ENCODE measurements around the gene MEX3B.
A peak's percentile ranks its signal among the peaks of the same experiment; 100 is the strongest.

- TF ChIP-seq CTCF (IDR thresholded peaks at IDR 0.05 in 2 of 3, conservative IDR thresholded peaks at IDR 0.05 in 1 of 3; ENCODE audit: insufficient read depth in 2 of 3, low read depth in 1 of 3, low read length in 3 of 3): no peak
- TF ChIP-seq RUNX1 (IDR thresholded peaks at IDR 0.05; ENCODE audit: low read depth): no peak
- TF ChIP-seq ZNF398 (CRISPR knock-in tag; IDR thresholded peaks at IDR 0.05): no peak
- no peak for TF ChIP-seq ZNF764 (CRISPR knock-in tag; IDR thresholded peaks at IDR 0.05; ENCODE audit: low read depth)
- TF ChIP-seq TCFL5 (CRISPR knock-in tag; conservative IDR thresholded peaks at IDR 0.05): no peak
- TF ChIP-seq EZH2 (IDR thresholded peaks at IDR 0.05; ENCODE audit: borderline replicate concordance, low read depth, low read length): no peak
- no peak for TF ChIP-seq NFYB (IDR thresholded peaks at IDR 0.05; ENCODE audit: extremely low read depth, insufficient read length)
- TF ChIP-seq ZNF76 (CRISPR knock-in tag; IDR thresholded peaks at IDR 0.05; ENCODE audit: borderline replicate concordance): no peak
- no peak for TF ChIP-seq STAG1 (CRISPR knock-in tag; IDR thresholded peaks at IDR 0.05; ENCODE audit: borderline replicate concordance)
- TF ChIP-seq NR4A1 (CRISPR knock-in tag; IDR thresholded peaks at IDR 0.05): no peak
- TF ChIP-seq NR4A1 (tag; IDR thresholded peaks at IDR 0.05): no peak
- TF ChIP-seq EP300 (IDR thresholded peaks at IDR 0.05; ENCODE audit: low read length): peak; percentile 73
Observed at GRCh38 chr15:82093774-82094211, 48.0 kb upstream of the MEX3B start.
